Measurements from ENCODE around the gene SLC25A27.

The SLC25A27 gene

GRCh38 chr6:46720401-46720800 lies 67.6 kb downstream of the SLC25A27 start:
- DNase-seq: no peak

Data from NCI-H524 (cell line).